ENCODE data around the gene PICALM. TPM values are rescaled to one million over a fixed set of nuclear protein-coding genes. Genes with fewer than 3 reads are reported as not detected.
"Not testable (repeated sequence)": the region's sequence is repeated elsewhere in the genome, so short reads cannot be mapped to it uniquely, and the experiment has no call there.

The PICALM gene
- total RNA-seq, 4 donors from 2014 or later, result 198 to 320 (median 220) TPM

DNA sequence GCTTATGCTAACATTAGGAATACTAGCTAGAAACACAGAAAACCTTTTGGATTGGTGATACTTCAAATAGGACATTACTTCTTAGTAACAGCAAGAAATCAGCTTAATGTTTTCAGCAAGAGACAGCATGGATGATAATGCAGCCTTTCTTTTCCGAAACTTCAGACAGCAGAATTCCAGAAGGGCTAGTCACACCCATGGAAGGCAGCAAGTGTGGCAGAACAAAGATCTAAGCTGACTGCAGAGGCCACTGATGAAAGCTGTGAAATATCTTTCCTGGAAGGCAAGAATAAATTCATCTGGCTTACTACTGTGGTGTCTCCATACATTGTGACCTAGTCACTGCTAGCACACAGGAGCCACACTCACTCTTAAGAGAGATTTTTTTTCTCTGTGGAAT, 113.4 kb downstream of the PICALM start:
- Histone ChIP-seq H3K36me3 (peaks cover 5 to 25% of the 10 kb centered on the region in 2 donors), H3K9me3 (no peaks in the 10 kb centered on the region), H3K4me3 (replicated peaks in 1 of 3) (no peak overlapping the region), H3K4me1 (no peaks in the 10 kb centered on the region), H3K27me3 (no peaks in the 10 kb centered on the region), H3K27ac (no peak overlapping the region)
- no peak for TF ChIP-seq POLR2A (IDR thresholded peaks at IDR 0.05)
- TF ChIP-seq, protein P1, sequence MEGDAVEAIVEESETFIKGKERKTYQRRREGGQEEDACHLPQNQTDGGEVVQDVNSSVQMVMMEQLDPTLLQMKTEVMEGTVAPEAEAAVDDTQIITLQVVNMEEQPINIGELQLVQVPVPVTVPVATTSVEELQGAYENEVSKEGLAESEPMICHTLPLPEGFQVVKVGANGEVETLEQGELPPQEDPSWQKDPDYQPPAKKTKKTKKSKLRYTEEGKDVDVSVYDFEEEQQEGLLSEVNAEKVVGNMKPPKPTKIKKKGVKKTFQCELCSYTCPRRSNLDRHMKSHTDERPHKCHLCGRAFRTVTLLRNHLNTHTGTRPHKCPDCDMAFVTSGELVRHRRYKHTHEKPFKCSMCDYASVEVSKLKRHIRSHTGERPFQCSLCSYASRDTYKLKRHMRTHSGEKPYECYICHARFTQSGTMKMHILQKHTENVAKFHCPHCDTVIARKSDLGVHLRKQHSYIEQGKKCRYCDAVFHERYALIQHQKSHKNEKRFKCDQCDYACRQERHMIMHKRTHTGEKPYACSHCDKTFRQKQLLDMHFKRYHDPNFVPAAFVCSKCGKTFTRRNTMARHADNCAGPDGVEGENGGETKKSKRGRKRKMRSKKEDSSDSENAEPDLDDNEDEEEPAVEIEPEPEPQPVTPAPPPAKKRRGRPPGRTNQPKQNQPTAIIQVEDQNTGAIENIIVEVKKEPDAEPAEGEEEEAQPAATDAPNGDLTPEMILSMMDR (IDR thresholded peaks at IDR 0.05), result no peak
- DNase-seq, result no peak
- intact Hi-C loops (cut with DNase I), result no loop called here
- 91 to 95% methylated on average over 1 of the region's 1 CpG for WGBS, 2 donors

DNA sequence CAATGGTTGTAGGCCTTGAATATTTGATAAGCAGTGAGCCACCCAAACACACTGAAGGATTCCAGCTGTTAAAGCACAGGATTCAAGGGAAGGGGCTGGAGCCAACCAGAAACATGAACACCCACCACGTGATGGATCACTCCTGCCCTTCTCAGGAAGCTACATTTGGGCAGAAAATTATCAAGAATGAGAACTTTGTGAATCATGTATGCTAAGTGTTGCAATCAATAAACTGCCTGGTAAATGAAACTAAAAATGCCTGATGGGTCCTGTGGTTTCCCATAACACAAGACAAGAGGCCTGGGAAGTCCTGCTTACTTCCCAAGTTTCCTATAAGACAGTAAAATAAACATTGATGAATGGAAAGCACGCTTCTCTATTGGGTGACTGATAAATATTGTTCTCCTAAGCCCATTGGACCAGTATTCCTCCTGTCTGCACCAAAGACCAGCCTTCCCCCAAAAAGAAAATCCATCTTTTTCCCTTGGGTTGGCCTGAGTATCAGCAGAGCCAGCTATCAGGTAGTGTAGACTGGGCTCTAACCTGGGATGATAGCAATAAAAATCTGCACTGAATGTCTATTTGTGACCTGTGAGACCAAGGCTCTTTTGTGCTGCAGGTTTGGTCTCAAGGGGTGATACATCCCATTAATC, 115.3 kb downstream of the PICALM start:
- Histone ChIP-seq H3K27me3 (no peaks in the 10 kb centered on the region), H3K27ac (no peak overlapping the region), H3K9me3 (no peaks in the 10 kb centered on the region), H3K4me1 (peaks cover 4 to 6% of the 10 kb centered on the region in 2 donors), H3K4me3 (replicated peaks in 1 of 3) (no peak overlapping the region), H3K36me3 (peaks cover 0 to 24% of the 10 kb centered on the region in 2 donors)
- TF ChIP-seq, protein P1 (IDR thresholded peaks at IDR 0.05), result no peak
- TF ChIP-seq POLR2A (IDR thresholded peaks at IDR 0.05), result no peak
- intact Hi-C loops (cut with DNase I), result no loop called here
- DNase-seq, result no peak
- 43 to 67% methylated on average over 2 of the region's 2 CpGs for WGBS, 2 donors

GRCh38 chr11:85952108-85952485, 116.8 kb downstream of the PICALM start:
- Histone ChIP-seq H3K36me3 (peaks cover 0 to 14% of the 10 kb centered on the region in 2 donors), H3K4me1 (peaks cover 12 to 21% of the 10 kb centered on the region in 2 donors)
- H3K4me3 ChIP-seq (replicated peaks in 1 of 3); H3K27ac ChIP-seq; H3K27me3 ChIP-seq; intact Hi-C loops (cut with DNase I); DNase-seq; H3K9me3 ChIP-seq: not testable (repeated sequence)
- WGBS, 2 donors, result 94 to 97% methylated on average over 7 of the region's 7 CpGs

DNA sequence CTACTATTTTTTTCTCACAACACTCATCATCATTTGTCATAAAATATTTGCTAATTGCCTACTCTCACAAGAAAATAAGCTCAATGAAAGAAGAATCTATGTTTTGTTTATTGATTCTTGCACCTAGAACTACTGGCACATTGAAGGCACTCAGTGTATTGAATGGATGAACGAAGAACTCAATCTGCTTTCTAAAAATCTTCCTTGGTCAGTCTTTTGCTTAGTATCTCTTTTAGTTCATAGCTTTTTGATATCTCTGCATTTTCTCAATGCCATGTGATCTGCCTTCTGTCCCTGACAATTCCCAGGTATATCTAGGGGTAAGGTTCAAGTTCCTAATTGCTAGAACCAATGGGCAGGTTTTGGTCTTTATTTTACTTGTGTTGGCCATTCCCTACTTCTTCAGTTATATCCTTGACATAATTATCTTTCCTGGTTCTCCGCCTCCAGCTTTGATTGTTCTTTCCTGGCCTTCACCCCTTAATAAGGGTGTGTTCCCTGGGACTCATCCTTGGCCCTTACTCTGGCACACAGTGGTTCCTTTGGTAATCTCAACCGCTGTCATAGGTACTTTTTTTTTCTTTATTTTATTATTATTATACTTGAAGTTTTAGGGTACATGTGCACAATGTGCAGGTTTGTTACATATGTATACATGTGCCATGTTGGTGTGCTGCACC, 117.3 kb downstream of the PICALM start:
- Histone ChIP-seq H3K4me1 (peaks cover 12 to 26% of the 10 kb centered on the region in 2 donors), H3K4me3 (replicated peaks in 1 of 3) (no peak overlapping the region), H3K27ac (no peak overlapping the region), H3K27me3 (no peaks in the 10 kb centered on the region), H3K36me3 (peaks cover 0 to 12% of the 10 kb centered on the region in 2 donors), H3K9me3 (no peaks in the 10 kb centered on the region)
- DNase-seq, result no peak
- TF ChIP-seq, protein P1 (IDR thresholded peaks at IDR 0.05), result no peak
- no peak for TF ChIP-seq POLR2A (IDR thresholded peaks at IDR 0.05)
- intact Hi-C loops (cut with DNase I), result no loop called here
- 97 to 98% methylated on average over 3 of the region's 3 CpGs for WGBS, 2 donors

GRCh38 chr11:85951049-85951405, 117.9 kb downstream of the PICALM start:
- Histone ChIP-seq H3K36me3 (peaks cover 0 to 6% of the 10 kb centered on the region in 2 donors), H3K27me3 (no peaks in the 10 kb centered on the region), H3K4me3 (replicated peaks in 1 of 3) (no peak overlapping the region), H3K27ac (no peak overlapping the region), H3K4me1 (peaks cover 12 to 31% of the 10 kb centered on the region in 2 donors), H3K9me3 (no peaks in the 10 kb centered on the region)
- DNase-seq, result no peak
- intact Hi-C loops (cut with DNase I), result no loop called here
- 94% methylated on average over 4 of the region's 4 CpGs for WGBS, 2 donors
- TF ChIP-seq, protein P1 (IDR thresholded peaks at IDR 0.05), result no peak
- no peak for TF ChIP-seq POLR2A (IDR thresholded peaks at IDR 0.05)
